ENCODE measurements around the gene ZNF331. TPM values are rescaled to one million over a fixed set of nuclear protein-coding genes. Genes with fewer than 3 reads are reported as not detected.
"Not testable (repeated sequence)": the region's sequence is repeated elsewhere in the genome, so short reads cannot be mapped to it uniquely, and the experiment has no call there.

The ZNF331 gene
- total RNA-seq (2014; rRNA removed; shearing (Covaris generic)), result 5.3 and 7.6 TPM in 2 replicates

- peak; percentile 63 for DNase-seq (ENCODE audit: low read depth)
These were observed at the start of gene ZNF331 for GRCh38 chr19:53537521-53538377. Gene ZNF331, plus strand, starts transcription at chr19:53538145. Its CDS starts 31,232 bp downstream, at chr19:53569377.

GRCh38 chr19:53492153-53492552 is 45.8 kb upstream of the ZNF331 start:
- DNase-seq (ENCODE audit: low read depth), result no peak

DNA sequence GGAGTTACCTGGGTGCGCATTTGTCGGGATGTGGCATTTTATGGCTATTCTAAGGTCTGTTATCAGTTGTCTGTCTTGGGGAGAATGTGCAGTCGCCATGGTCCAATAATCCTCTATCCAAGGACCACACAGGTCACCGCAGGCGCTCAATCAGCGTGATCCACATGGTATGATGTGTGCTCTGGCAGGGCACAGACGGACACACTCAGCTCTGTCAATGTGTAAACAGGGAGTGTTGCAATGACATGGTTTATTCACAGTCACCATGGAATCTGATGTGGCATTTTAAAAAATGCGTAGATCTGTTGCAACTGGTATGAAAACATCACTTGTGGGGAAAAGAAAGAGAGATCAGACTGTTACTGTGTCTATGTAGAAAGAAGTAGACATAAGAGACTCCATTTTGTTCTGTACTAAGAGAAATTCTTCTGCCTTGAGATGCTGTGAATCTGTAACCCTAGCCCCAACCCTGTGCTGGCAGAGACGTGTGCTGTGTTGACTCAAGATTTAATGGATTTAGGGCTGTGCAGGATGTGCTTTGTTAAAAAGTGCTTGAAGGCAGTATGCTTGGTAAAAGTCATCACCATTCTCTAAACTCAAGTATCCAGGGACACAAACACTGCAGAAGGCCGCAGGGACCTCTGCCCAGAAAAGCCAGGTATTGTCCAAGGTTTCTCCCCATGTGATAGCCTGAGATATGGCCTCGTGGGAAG is 40.5 kb upstream of the ZNF331 start:
- DNase-seq (ENCODE audit: low read depth), result not testable (repeated sequence)

GRCh38 chr19:53498024-53498395 is 39.9 kb upstream of the ZNF331 start:
- DNase-seq (ENCODE audit: low read depth), result not testable (repeated sequence)

DNA sequence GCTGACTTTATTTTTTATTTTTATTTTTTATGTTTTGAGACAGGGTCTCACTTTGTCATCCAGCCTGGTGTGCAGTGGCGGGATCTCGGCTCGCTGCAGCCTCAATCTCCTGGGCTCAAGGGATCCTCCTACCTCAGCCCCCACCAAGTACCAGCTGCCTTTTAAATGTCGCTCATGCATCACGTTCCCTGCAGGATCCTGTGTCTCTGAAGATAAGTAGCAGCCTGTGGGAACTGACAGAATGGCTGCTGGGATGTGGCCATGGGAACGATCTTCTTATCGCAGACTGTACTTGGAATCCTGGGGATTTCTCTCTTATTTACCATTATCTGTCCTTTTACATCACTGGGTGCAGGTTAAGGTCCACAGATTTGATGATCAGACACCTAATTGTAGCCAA is 34.8 kb upstream of the ZNF331 start:
- DNase-seq (ENCODE audit: low read depth), result not testable (repeated sequence)

- not testable (repeated sequence) for DNase-seq (ENCODE audit: low read depth)
These were observed 34.1 kb upstream of the ZNF331 start for GRCh38 chr19:53503671-53504364.

DNA sequence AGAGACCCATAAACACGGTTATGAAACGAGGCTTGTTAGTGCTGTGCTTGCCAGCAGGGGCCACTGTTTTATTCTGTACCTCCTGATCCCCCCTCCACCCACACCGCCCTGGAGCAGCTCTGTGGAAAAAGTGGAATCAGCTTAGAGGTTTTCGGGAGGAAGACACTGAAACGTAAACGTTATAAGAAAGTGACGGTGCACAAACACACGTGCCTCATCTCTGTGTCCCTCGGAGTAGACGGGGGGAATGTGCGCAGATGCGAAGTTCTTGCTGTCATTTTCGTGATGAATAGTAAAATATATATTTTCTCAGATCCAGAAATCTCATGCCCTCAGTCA is 33.6 kb upstream of the ZNF331 start:
- DNase-seq (ENCODE audit: low read depth), result not testable (repeated sequence)

- no peak for DNase-seq (ENCODE audit: low read depth)
These were observed 33.1 kb upstream of the ZNF331 start for GRCh38 chr19:53504885-53505284.

DNA sequence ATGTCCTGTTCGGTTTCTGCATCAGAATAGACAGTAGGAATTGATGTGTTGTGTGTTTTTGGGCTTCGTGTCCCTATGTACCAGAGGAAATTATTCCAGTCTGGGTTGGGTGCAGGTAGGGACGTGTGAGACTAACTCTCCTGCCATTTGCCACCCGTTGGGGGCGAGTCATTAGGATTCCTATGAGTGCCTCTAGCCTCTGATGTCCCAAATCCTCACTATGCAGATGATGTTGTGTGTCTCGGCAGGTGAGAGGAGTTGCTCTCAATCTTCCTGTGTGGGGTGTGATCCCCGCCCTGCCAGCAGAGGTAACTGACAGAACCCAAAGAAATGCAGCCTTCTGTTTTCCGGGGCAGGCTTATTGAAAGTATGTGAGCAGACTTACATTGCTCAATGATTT is 31.2 kb upstream of the ZNF331 start:
- DNase-seq (ENCODE audit: low read depth), result no peak

- peak; percentile 74 for DNase-seq (ENCODE audit: low read depth)
These were observed 30.2 kb upstream of the ZNF331 start for GRCh38 chr19:53507523-53508442.

- no peak for DNase-seq (ENCODE audit: low read depth)
These were observed 28.5 kb upstream of the ZNF331 start for GRCh38 chr19:53509443-53509842.

DNA sequence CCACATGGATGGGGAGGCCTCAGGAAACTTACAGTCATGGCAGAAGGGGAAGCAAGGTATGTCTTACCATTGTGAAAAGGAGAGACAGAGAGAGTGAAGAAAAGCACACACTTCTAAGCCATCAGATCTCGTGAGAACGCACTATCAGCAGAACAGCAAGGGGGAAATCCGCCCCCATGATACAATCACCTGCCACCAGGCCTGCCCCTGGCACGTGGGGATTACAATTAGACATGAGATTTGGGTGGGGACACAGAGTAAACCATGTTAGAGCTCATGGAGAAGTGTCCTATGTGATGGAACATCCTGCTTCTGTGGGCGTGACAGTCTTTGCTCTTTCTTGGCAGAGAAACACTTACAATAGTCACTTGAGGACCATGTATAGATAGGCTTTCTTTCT is 28.1 kb upstream of the ZNF331 start:
- DNase-seq (ENCODE audit: low read depth), result no peak

- no peak for DNase-seq (ENCODE audit: low read depth)
These were observed 26.6 kb upstream of the ZNF331 start for GRCh38 chr19:53511357-53511756.

- peak; percentile 59 for DNase-seq (ENCODE audit: low read depth)
These were observed 26.0 kb upstream of the ZNF331 start for GRCh38 chr19:53511933-53512374.

DNA sequence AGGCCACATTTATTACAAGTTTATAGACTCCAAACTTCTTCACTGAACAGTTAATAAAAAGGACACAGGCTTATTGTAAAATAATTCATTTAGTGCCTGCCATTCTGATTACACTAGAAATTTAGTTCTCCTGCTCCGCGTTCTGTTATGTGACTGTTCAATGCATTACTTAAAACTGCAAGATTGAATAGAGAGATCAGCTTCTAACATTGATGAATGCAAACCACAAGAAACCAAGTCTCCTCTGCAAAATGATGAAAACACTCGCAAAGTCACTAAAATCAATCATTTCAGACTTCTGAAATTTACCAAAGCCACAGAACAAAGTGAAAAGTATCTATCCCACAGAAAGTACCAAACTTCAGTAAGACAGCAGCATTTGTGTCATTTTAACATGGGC is 22.9 kb upstream of the ZNF331 start:
- DNase-seq (ENCODE audit: low read depth), result not testable (repeated sequence)

- DNase-seq (ENCODE audit: low read depth), result no peak
These were observed 20.7 kb upstream of the ZNF331 start for GRCh38 chr19:53517114-53517741.

DNA sequence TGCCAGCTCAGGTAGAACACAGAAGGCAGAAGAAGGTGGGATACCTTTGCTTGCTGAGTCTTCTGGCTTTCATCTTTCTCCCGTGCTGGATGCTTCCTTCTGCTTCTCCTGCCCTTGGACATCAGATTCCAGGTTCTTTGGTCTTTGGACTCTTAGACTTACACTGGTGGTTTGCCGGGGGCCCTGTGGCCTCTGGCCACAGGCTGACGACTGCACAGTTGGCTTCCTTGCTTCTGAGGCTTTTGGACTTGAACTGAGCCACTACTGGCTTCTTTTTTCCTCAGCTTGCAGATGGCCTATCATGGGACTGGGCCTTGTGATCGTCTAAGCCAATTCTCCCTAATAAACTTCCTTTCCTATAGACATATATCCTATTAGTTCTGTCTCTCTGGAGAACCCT is 19.8 kb upstream of the ZNF331 start:
- DNase-seq (ENCODE audit: low read depth), result no peak

DNA sequence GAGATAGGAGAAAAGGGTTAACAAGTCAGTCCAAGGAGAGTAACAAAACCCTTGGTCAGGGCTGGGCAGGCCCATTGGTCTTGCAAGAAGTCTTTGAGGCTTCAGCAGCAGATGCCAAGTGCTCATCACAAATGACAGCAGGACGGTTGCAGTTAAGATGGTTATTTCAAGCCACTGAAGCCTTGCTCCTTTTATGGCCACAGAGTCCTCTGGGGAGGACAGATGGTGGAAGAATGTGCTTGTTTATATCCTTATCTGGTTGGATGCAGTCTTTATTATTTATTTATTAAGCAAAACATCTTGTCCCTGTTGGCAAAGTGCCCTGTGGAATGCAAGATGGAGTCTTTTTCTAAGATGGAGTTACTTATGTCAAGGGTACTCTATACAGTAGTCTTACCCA is 19.2 kb upstream of the ZNF331 start:
- no peak for DNase-seq (ENCODE audit: low read depth)

- no peak for DNase-seq (ENCODE audit: low read depth)
These were observed 18.5 kb upstream of the ZNF331 start for GRCh38 chr19:53519446-53519845.

DNA sequence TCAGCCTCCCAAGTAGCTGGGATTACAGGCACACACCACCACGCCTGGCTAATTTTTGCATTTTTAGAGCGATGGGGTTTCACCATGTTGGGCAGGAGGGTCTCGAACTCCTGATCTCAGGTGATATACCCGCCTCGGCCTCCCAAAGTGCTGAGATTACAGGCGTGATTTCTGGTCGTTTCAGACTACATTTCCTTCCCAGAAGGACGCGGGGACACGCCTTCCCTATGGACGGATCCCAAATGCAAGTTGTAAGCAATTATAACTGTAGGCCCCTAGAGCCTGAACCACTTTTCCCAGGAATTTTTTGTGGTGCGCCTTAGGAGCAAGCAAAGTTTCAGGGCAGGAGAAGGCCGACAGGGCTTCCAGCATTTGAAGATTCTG is 17.8 kb upstream of the ZNF331 start:
- DNase-seq (ENCODE audit: low read depth), result no peak
